Skin of body (tissue), 1 donor: ENCODE measurements around the gene PDZD8. TPM values are rescaled to one million over a fixed set of nuclear protein-coding genes. Genes with fewer than 3 reads are reported as not detected.

Source experiments
- total RNA-seq: library from RNA; depleted of rRNA; stranded (reverse); fragments of >200 nt; gene quantifications from one replicate; pipeline ENCODE4 v1.2.3, GENCODE V29; 2014

Gene PDZD8
- total RNA-seq, 1 donor from 2014 or later = 20.9 TPM

Other genes starting within 250 kb of the PDZD8 start
- gene VAX1, start 237.2 kb downstream of the PDZD8 start, total RNA-seq = not detected
- gene KCNK18, start 178.0 kb downstream of the PDZD8 start, total RNA-seq = not detected
- 6.2 TPM for gene SLC18A2, start 134.3 kb downstream of the PDZD8 start, total RNA-seq
- 5.5 TPM for gene EMX2, start 167.3 kb upstream of the PDZD8 start, total RNA-seq